Prostate gland (tissue), 2 donors: Measurements from ENCODE around the gene MADD.

ENCODE experiments used
- CTCF ChIP-seq, 4 experiments: fragments of 200-600 bp in 2 of 4; fragments of 450-650 bp in 2 of 4; sonication (generic) in 2 of 4; IDR thresholded peaks; 1 replicate in 3 of 4; 2 replicates in 1 of 4; pipeline ENCODE4 v1.5.1; 2016 to 2019; ENCODE audit warnings: antibody characterized with exemption in 4 of 4, mild to moderate bottlenecking in 2 of 4, moderate library complexity in 2 of 4
- POLR2AphosphoS5 ChIP-seq: sonication (generic); formaldehyde crosslinking; IDR thresholded peaks from one replicate; pipeline ENCODE4 v1.6.1; 2017; ENCODE audit warnings: antibody characterized with exemption

DNA sequence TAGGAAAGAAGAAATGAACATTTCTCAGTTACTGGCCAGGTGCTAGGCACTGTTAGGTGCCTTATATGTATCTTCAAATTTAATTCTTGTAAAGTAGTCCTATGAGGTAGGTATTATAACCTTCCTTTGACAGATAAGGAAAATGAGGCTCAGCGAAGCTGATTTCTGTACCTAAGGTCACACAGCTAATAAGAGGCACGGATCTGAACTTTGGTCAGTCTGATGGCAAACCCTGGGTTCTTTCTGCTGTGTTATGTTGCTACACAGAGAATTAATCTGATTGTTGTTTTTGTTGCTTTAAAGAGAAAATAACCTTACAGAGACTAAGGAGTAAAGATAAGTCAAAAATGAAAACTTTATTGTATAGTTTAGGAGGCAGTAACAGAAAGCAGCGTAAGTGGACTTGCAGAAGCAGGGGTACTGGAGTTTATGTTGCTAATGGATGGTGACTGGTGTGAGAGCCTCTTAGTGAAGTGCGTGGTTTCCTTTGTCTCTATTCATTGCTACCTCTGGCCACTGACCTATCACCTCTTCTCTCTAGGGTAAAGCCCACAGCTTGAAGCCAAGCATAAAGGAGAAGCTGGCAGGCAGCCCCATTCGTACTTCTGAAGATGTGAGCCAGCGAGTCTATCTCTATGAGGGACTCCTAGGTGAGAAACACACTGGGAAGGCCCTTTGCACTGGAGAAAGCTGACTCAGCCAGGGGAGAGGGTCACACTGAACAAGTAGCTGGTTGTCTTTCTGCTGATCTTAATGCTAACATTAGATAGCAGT, 38.3 kb downstream of the MADD start:
- TF ChIP-seq CTCF (IDR thresholded peaks at IDR 0.05) = no peak
- no peak for TF ChIP-seq POLR2AphosphoS5
